NOMO-1 treated with DMSO at 0.1 percent for 48 hours (cell line): Measurements from ENCODE around the gene CGA.
A peak's percentile ranks its signal among the peaks of the same experiment; 100 is the strongest.

Experiments used
- DNase-seq: peaks from one replicate; lab custom pipeline; 2025; ENCODE audit not compliant: unreplicated experiment; lab: John Stamatoyannopoulos, UW

The CGA gene

GRCh38 chr6:87089135-87089534, 5.8 kb downstream of the CGA start:
- DNase-seq, result no peak

GRCh38 chr6:87088076-87088475, 6.8 kb downstream of the CGA start:
- DNase-seq, result no peak

- DNase-seq, result no peak
Measured at GRCh38 chr6:87082160-87082721, 12.7 kb downstream of the CGA start.

- peak; percentile 56 for DNase-seq
Measured at GRCh38 chr6:87078983-87079616, 15.8 kb downstream of the CGA start.

GRCh38 chr6:87075168-87075567, 19.7 kb downstream of the CGA start:
- DNase-seq, result no peak

GRCh38 chr6:87074101-87074621, 20.7 kb downstream of the CGA start:
- DNase-seq, result no peak

GRCh38 chr6:87071683-87072082, 23.2 kb downstream of the CGA start:
- DNase-seq, result no peak

GRCh38 chr6:87070741-87071140, 24.2 kb downstream of the CGA start:
- DNase-seq, result no peak

GRCh38 chr6:87068795-87069194, 26.1 kb downstream of the CGA start:
- DNase-seq, result peak; percentile 54

GRCh38 chr6:87066449-87067333, 28.2 kb downstream of the CGA start:
- peak; percentile 43 for DNase-seq

GRCh38 chr6:87065117-87065516, 29.8 kb downstream of the CGA start:
- no peak for DNase-seq

- DNase-seq, result no peak
Measured at GRCh38 chr6:87059943-87060342, 35.0 kb downstream of the CGA start.

- DNase-seq, result no peak
Measured at GRCh38 chr6:87054143-87054833, 40.6 kb downstream of the CGA start.

GRCh38 chr6:87053312-87053711, 41.6 kb downstream of the CGA start:
- DNase-seq, result no peak

- no peak for DNase-seq
Measured at GRCh38 chr6:87049779-87050178, 45.1 kb downstream of the CGA start.

- DNase-seq, result no peak
Measured at GRCh38 chr6:87045521-87046075, 49.3 kb downstream of the CGA start.

GRCh38 chr6:87040729-87041128, 54.2 kb downstream of the CGA start:
- DNase-seq, result no peak
